SH-SY5Y (cell line): ENCODE results near the gene UNC5C.

Source experiments
- GATA2 ChIP-seq: IDR thresholded peaks from 2 replicates; pipeline ENCODE4 v1.6.1; 2011; ENCODE audit warnings: mild to moderate bottlenecking, low read depth, low read length
- GATA3 ChIP-seq: IDR thresholded peaks from 2 replicates; pipeline ENCODE4 v1.6.1; 2011; ENCODE audit warnings: low read depth, mild to moderate bottlenecking, low read length, moderate library complexity

DNA sequence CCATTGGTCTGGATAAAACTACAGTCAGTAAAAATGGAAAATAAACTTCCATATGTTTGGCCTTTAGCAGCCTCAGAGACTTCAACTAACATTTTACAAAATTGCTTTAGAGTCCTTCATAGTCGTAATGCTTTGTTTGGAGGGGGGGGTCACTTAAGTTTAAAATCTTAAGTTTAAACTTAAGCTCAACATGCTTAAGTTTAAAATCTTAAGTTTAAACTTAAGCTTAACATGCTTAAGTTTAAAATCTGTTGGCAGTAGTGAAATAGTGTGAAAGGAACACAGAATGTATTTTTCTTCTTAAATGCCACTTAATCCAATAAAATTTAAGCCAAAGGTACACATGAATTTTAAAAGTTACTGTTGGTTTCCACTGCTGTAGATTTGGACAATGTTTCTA, 45.9 kb upstream of the UNC5C start:
- no peak for TF ChIP-seq GATA3
- TF ChIP-seq GATA2, result no peak
